H1 (cell line): Measurements from ENCODE around the gene PFKM. TPM values are rescaled to one million over a fixed set of nuclear protein-coding genes. Genes with fewer than 3 reads are reported as not detected.

Source experiments
- CTCF ChIA-PET: fragments of 300-600 bp; sonication (Branson Sonifier 250); formaldehyde crosslinking; loops from one replicate; lab custom pipeline; 2021; ENCODE audit not compliant: partially characterized antibody; lab: Charles Lee
- POLR2A ChIA-PET: fragments of 300-600 bp; sonication (Branson Sonifier 250); formaldehyde crosslinking; loops from one replicate; lab custom pipeline; 2021; ENCODE audit warnings: inconsistent platforms; ENCODE audit not compliant: partially characterized antibody; lab: Charles Lee
- DNase-seq, 2 experiments: peaks; one replicate each; pipeline versions ENCODE4 v3.0.0 to v3.0.0-alpha.2; 2010 to 2022; ENCODE audit warnings: low spot score in 2 of 2, low read depth in 1 of 2, mixed read lengths in 1 of 2
- FAIRE-seq: peaks from 2 replicates; lab custom pipeline; 2011; peaks lifted over from hg19 to GRCh38; lab: Jason Lieb, UNC
- H2AFZ ChIP-seq: 2 replicates; pipeline ENCODE4 v1.8.1; 2012; ENCODE audit warnings: low read length, inconsistent platforms
- H2AK5ac ChIP-seq: 2 replicates; pipeline ENCODE4 v1.6.1; 2013; ENCODE audit warnings: low read depth, low read length
- H2BK120ac ChIP-seq: replicated peaks from 2 replicates; pipeline ENCODE3; 2013; ENCODE audit warnings: low read depth, low read length, inconsistent platforms
- H2BK12ac ChIP-seq: 2 replicates; pipeline ENCODE4 v1.6.1; 2013; ENCODE audit warnings: low read depth, low read length
- H2BK15ac ChIP-seq: 2 replicates; pipeline ENCODE4 v1.6.1; 2013; ENCODE audit warnings: low read length
- H2BK20ac ChIP-seq: 2 replicates; pipeline ENCODE4 v1.6.1; 2013; ENCODE audit warnings: low read length
- H2BK5ac ChIP-seq: 2 replicates; pipeline ENCODE4 v1.6.1; 2013; ENCODE audit warnings: low read depth, low read length
- H3K14ac ChIP-seq: 2 replicates; pipeline ENCODE4 v1.6.1; 2013; ENCODE audit warnings: inconsistent platforms; ENCODE audit not compliant: insufficient read length
- H3K18ac ChIP-seq: 2 replicates; pipeline ENCODE4 v1.6.1; 2013; ENCODE audit warnings: low read length; ENCODE audit errors: extremely low read depth
- H3K23ac ChIP-seq: 2 replicates; pipeline ENCODE4 v1.6.1; 2013; ENCODE audit warnings: inconsistent platforms; ENCODE audit not compliant: insufficient read length
- H3K23me2 ChIP-seq: 2 replicates; pipeline ENCODE4 v1.6.1; 2013; ENCODE audit warnings: low read depth, low read length
- H3K27ac ChIP-seq: 2 replicates; pipeline ENCODE4 v1.6.1; 2011; ENCODE audit warnings: low read depth, low read length, inconsistent platforms
- H3K27me3 ChIP-seq, 4 experiments: replicated peaks in 1 of 4; 1 replicate in 1 of 4; 2 replicates in 3 of 4; pipeline versions ENCODE4 v1.6.1 to v1.8.1; 2011 to 2013; ENCODE audit warnings: low read length in 3 of 4, mild to moderate bottlenecking in 3 of 4, inconsistent platforms in 2 of 4, mixed read lengths in 2 of 4, moderate library complexity in 1 of 4; ENCODE audit not compliant: control insufficient read depth in 3 of 4, insufficient read depth in 3 of 4; ENCODE audit errors: extremely low read depth in 1 of 4
- H3K36me3 ChIP-seq, 4 experiments: 2 replicates each; pipeline versions ENCODE4 v1.6.1 to v1.8.1; 2011 to 2013; ENCODE audit warnings: mild to moderate bottlenecking in 4 of 4, low read length in 3 of 4, moderate library complexity in 2 of 4, control low read depth in 1 of 4, inconsistent platforms in 1 of 4; ENCODE audit not compliant: insufficient read depth in 4 of 4, control insufficient read depth in 2 of 4
- H3K4ac ChIP-seq: replicated peaks from 2 replicates; pipeline ENCODE3; 2013; ENCODE audit warnings: low read length, low read depth, mixed read lengths, inconsistent platforms; ENCODE audit not compliant: insufficient read length
- H3K4me1 ChIP-seq, 4 experiments: replicated peaks in 1 of 4; 1 replicate in 1 of 4; 2 replicates in 3 of 4; pipeline versions ENCODE4 v1.6.1 to v1.8.1; 2011 to 2013; ENCODE audit warnings: low read length in 3 of 4, inconsistent platforms in 2 of 4, mixed read lengths in 1 of 4; ENCODE audit not compliant: insufficient read depth in 4 of 4, control insufficient read depth in 3 of 4
- H3K4me2 ChIP-seq, 2 experiments: 2 replicates each; pipeline versions ENCODE4 v1.6.1 to v1.8.1; 2011 to 2013; ENCODE audit warnings: low read depth in 2 of 2, low read length in 2 of 2, control low read depth in 1 of 2, inconsistent platforms in 1 of 2, mild to moderate bottlenecking in 1 of 2; ENCODE audit not compliant: insufficient read depth in 1 of 2
- H3K4me3 ChIP-seq, 4 experiments: fragments of 200-600, 300-600 bp in 1 of 4; sonication (generic), shearing (Covaris generic), sonication (Bioruptor Twin) in 1 of 4; 2 replicates each; pipeline versions ENCODE4 v1.5.1 to v1.8.1; 2011 to 2016; ENCODE audit warnings: low read length in 4 of 4, low read depth in 3 of 4, control low read depth in 2 of 4, inconsistent platforms in 2 of 4, mild to moderate bottlenecking in 2 of 4, mixed read lengths in 1 of 4, moderate library complexity in 1 of 4; ENCODE audit not compliant: insufficient read depth in 2 of 4; ENCODE audit errors: extremely low read depth in 1 of 4
- H3K56ac ChIP-seq: replicated peaks from 2 replicates; pipeline ENCODE3; 2013; ENCODE audit warnings: low read depth, mild to moderate bottlenecking, mixed read lengths, low read length, inconsistent platforms; ENCODE audit not compliant: insufficient read length
- H3K79me1 ChIP-seq: 2 replicates; pipeline ENCODE4 v1.6.1; 2013; ENCODE audit warnings: low read depth, low read length, control low read depth
- H3K79me2 ChIP-seq, 2 experiments: 2 replicates each; pipeline versions ENCODE4 v1.6.1 to v1.8.1; 2012 to 2013; ENCODE audit warnings: low read length in 2 of 2, mild to moderate bottlenecking in 2 of 2, inconsistent platforms in 1 of 2; ENCODE audit not compliant: insufficient read depth in 2 of 2, control insufficient read depth in 1 of 2
- H3K9ac ChIP-seq, 4 experiments: replicated peaks in 1 of 4; 1 replicate in 1 of 4; 2 replicates in 3 of 4; pipeline versions ENCODE4 v1.6.1 to v1.8.1; 2011 to 2013; ENCODE audit warnings: low read depth in 3 of 4, low read length in 3 of 4, control low read depth in 2 of 4, mild to moderate bottlenecking in 2 of 4, moderate library complexity in 2 of 4, inconsistent platforms in 1 of 4; ENCODE audit errors: extremely low read depth in 1 of 4
- H3K9me3 ChIP-seq, 2 experiments: 2 replicates each; pipeline versions ENCODE4 v1.6.1 to v1.8.1; 2012 to 2013; ENCODE audit warnings: mild to moderate bottlenecking in 2 of 2, moderate library complexity in 2 of 2, control low read depth in 1 of 2, inconsistent platforms in 1 of 2, low read depth in 1 of 2, low read length in 1 of 2, mixed read lengths in 1 of 2; ENCODE audit not compliant: insufficient read depth in 2 of 2
- H4K20me1 ChIP-seq, 2 experiments: replicated peaks in 1 of 2; 2 replicates each; pipeline versions ENCODE3 to v1.8.1; 2011 to 2013; ENCODE audit warnings: inconsistent platforms in 2 of 2, low read length in 2 of 2, mild to moderate bottlenecking in 1 of 2; ENCODE audit not compliant: insufficient read depth in 2 of 2, control insufficient read depth in 1 of 2
- H4K5ac ChIP-seq: 2 replicates; pipeline ENCODE4 v1.6.1; 2013; ENCODE audit warnings: low read length, low read depth, mixed read lengths, inconsistent platforms; ENCODE audit not compliant: insufficient read length
- H4K8ac ChIP-seq: 2 replicates; pipeline ENCODE4 v1.8.0; 2013; ENCODE audit warnings: mild to moderate bottlenecking, moderate library complexity, low read length, inconsistent platforms; ENCODE audit not compliant: insufficient read depth; ENCODE audit errors: extremely low read depth
- H4K91ac ChIP-seq: replicated peaks from 2 replicates; pipeline ENCODE3; 2013; ENCODE audit warnings: low read length, mixed read lengths, inconsistent platforms; ENCODE audit not compliant: insufficient read length
- ATF2 ChIP-seq: IDR thresholded peaks from 2 replicates; pipeline ENCODE4 v1.6.1; 2012; ENCODE audit warnings: low read length, inconsistent platforms
- FOSL1 ChIP-seq: IDR thresholded peaks from 2 replicates; pipeline ENCODE4 v1.6.1; 2011; ENCODE audit warnings: mild to moderate bottlenecking, low read depth, low read length, moderate library complexity; ENCODE audit not compliant: insufficient read depth
- JUND ChIP-seq: IDR thresholded peaks from 2 replicates; pipeline ENCODE4 v1.6.1; 2011; ENCODE audit warnings: mild to moderate bottlenecking, improper control_type of control experiment, low read length
- NANOG ChIP-seq: IDR thresholded peaks from 2 replicates; pipeline ENCODE4 v1.6.1; 2011; ENCODE audit warnings: low read length, low read depth, mild to moderate bottlenecking, inconsistent platforms; ENCODE audit not compliant: insufficient read depth, poor library complexity, severe bottlenecking
- PHF8 ChIP-seq: fragments of 200-600 bp; sonication (generic); conservative IDR thresholded peaks from 2 replicates; pipeline ENCODE4 v1.7.1; 2012; ENCODE audit warnings: low read depth, mild to moderate bottlenecking, inconsistent platforms, low read length, moderate library complexity
- whole genome bisulfite sequencing, 2 experiments: shearing (Covaris generic) in 1 of 2; methylation state at CpG; one replicate each; pipeline versions ENCODE4 v1.1.6 to v1.1.7; 2013 to 2015; ENCODE audit warnings: low lambda C conversion rate in 2 of 2, mixed read lengths in 2 of 2, inconsistent platforms in 1 of 2, low coverage in 1 of 2, missing lambda C conversion rate in 1 of 2; ENCODE audit not compliant: insufficient replicate concordance in 2 of 2, insufficient coverage in 1 of 2, insufficient read length in 1 of 2; ENCODE audit errors: extremely low coverage in 1 of 2, missing lambda C conversion rate in 1 of 2; 5-methylcytosine and 5-hydroxymethylcytosine counted together
- polyA plus RNA-seq, 7 experiments: library from polyadenylated mRNA; depleted of rRNA in 3 of 7; stranded (reverse) in 5 of 7; unstranded in 2 of 7; fragments of >200 nt in 5 of 7; fragments of 200-250 nt in 2 of 7; gene quantifications; 1 replicate in 5 of 7; 2 replicates in 1 of 7; 4 replicates in 1 of 7; pipeline versions ENCODE4 v1.2.1 to v1.2.3, GENCODE V29; 2011 to 2013; ENCODE audit warnings: missing spikeins in 2 of 7, mixed read lengths in 2 of 7
- total RNA-seq: library from RNA; stranded (reverse); fragmentation: NEBNext Ultra II Directional; extraction: Animal tissue kit (Norgen Biotek cat#: 25700); gene quantifications from 2 replicates; pipeline ENCODE4 v1.2.1, GENCODE V29; 2021
- TF ChIP-seq, protein P1 (sequence below): IDR thresholded peaks from 2 replicates; pipeline ENCODE4 v1.6.1; 2011; ENCODE audit warnings: low read length, improper control_type of control experiment

The PFKM gene
- total and polyA plus RNA-seq, 2 of the 8 experiments (the other 6 are each of a cell fraction or from before 2014, with no cell fraction given) = 62.6 to 106 TPM

- no peak overlapping the region for H4K91ac ChIP-seq
- no peak overlapping the region for H3K27ac ChIP-seq
- H3K9ac ChIP-seq = no peak overlapping the region
- H3K9me3 ChIP-seq = no peaks in the 10 kb centered on the region
- TF ChIP-seq JUND = no peak
- no peak for TF ChIP-seq NANOG
- TF ChIP-seq PHF8 = no peak
- TF ChIP-seq, protein P1, sequence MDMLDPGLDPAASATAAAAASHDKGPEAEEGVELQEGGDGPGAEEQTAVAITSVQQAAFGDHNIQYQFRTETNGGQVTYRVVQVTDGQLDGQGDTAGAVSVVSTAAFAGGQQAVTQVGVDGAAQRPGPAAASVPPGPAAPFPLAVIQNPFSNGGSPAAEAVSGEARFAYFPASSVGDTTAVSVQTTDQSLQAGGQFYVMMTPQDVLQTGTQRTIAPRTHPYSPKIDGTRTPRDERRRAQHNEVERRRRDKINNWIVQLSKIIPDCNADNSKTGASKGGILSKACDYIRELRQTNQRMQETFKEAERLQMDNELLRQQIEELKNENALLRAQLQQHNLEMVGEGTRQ = no peak
- no peak for TF ChIP-seq FOSL1
- no peak for TF ChIP-seq ATF2
- H3K36me3 ChIP-seq = peaks cover 4 to 10% (median 9%) of the 10 kb centered on the region in 4 experiments; a peak in 4 of 8 replicates
- ChIA-PET POLR2A (interaction anchor here (0.6 to 3.8 kb wide), 10 partner anchors 10 to 305 kb away, joined by 3 to 56 read pairs (median 4); partner anchors contain the start of genes ASB8 and SENP1), CTCF (interaction anchor here (0.6 to 2.2 kb wide), 3 partner anchors 11 to 50 kb away, joined by 3 to 6 read pairs (median 3); no protein-coding TSS in a partner anchor)
- H3K23ac ChIP-seq = no peak overlapping the region
- H2BK120ac ChIP-seq = peak overlapping the region; percentile 61
- no peak overlapping the region for H3K18ac ChIP-seq
- H3K4me1 ChIP-seq = peaks cover 0 to 7% (median 2%) of the 10 kb centered on the region in 4 experiments; a peak in 2 of 7 replicates
- H3K79me2 ChIP-seq = peaks cover 4 to 26% of the 10 kb centered on the region in 2 experiments; a peak in 3 of 4 replicates
- H2BK15ac ChIP-seq = no peak overlapping the region
- 74% methylated on average over 3 of the region's 3 CpGs; no CpG with 5 or more reads in 1 of the 2 experiments for whole genome bisulfite sequencing, 2 experiments
- no peak overlapping the region for H2BK12ac ChIP-seq
- no peak overlapping the region for H3K4ac ChIP-seq
- H3K23me2 ChIP-seq = peaks cover 2% of the 10 kb centered on the region; the same call in 1 of the 2 replicates
- H4K20me1 ChIP-seq = peaks cover 0 to 2% of the 10 kb centered on the region in 2 experiments
- no peak overlapping the region for H2AK5ac ChIP-seq
- H3K14ac ChIP-seq = no peak overlapping the region
- H4K5ac ChIP-seq = no peak overlapping the region
- no peak overlapping the region for H2BK20ac ChIP-seq
- H3K56ac ChIP-seq = no peak overlapping the region
- peaks cover 3% of the 10 kb centered on the region; the same call in 1 of the 2 replicates for H3K79me1 ChIP-seq
- FAIRE-seq (no peak), DNase-seq (no peak)
- H3K4me2 ChIP-seq = peak overlapping the region; percentile 61 to 89; a peak in 3 of 4 replicates
- peak overlapping the region; percentile 25; the same call in 1 of the 2 replicates for H2AFZ ChIP-seq
- no peak overlapping the region for H4K8ac ChIP-seq
- H3K27me3 ChIP-seq = no peaks in the 10 kb centered on the region
- H2BK5ac ChIP-seq = no peak overlapping the region
- H3K4me3 ChIP-seq = peak overlapping the region; percentile 66 to 95 (median 93); a peak in 4 of 8 replicates
Measured at GRCh38 chr12:48118284-48118871, 786 bp upstream of the PFKM start.
